ENCODE results near the gene THBS1.

DNA sequence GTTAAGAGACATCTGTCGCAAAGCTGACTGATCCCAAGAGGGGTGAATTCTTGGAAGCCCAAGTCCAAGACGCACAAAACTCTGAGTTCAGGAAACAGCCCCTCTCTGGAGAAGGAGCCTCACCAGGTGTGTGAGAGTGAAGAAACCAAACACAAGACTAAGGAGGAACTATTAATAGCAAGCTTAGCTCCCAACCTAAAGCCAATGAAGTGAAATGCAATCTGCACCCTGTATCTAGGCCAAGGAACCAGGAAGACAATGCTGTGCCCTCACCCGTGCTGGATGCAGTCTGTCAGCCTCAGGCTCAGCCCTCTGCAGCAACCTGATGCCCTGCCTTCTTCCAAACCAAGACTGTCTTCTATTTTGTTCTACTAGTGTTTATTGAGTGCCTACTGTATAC is 22.5 kb upstream of the THBS1 start:
- no peak for TF ChIP-seq CTCF (conservative IDR thresholded peaks at IDR 0.05; ENCODE audit: low read length)
- no peak for TF ChIP-seq EZH2phosphoT487 (IDR thresholded peaks at IDR 0.05; ENCODE audit: borderline replicate concordance, low read depth, low read length)
